Keratinocyte (primary cell): ENCODE measurements around the gene CD55.

Experiments used
- EZH2 ChIP-seq: IDR thresholded peaks from one replicate; pipeline ENCODE4 v1.6.1; 2012; ENCODE audit warnings: inconsistent platforms, mild to moderate bottlenecking, low read length, moderate library complexity
- TF ChIP-seq, protein P1 (sequence below), 3 experiments: IDR thresholded peaks in 1 of 3; conservative IDR thresholded peaks in 1 of 3; optimal IDR thresholded peaks in 1 of 3; 2 replicates in 2 of 3; 3 replicates in 1 of 3; pipeline versions ENCODE3 to v1.5.1; 2011; ENCODE audit warnings: low read length in 3 of 3, mild to moderate bottlenecking in 3 of 3, moderate library complexity in 2 of 3, control low read depth in 1 of 3, inconsistent platforms in 1 of 3; ENCODE audit not compliant: insufficient read depth in 2 of 3; ENCODE audit errors: extremely low read depth in 1 of 3

DNA sequence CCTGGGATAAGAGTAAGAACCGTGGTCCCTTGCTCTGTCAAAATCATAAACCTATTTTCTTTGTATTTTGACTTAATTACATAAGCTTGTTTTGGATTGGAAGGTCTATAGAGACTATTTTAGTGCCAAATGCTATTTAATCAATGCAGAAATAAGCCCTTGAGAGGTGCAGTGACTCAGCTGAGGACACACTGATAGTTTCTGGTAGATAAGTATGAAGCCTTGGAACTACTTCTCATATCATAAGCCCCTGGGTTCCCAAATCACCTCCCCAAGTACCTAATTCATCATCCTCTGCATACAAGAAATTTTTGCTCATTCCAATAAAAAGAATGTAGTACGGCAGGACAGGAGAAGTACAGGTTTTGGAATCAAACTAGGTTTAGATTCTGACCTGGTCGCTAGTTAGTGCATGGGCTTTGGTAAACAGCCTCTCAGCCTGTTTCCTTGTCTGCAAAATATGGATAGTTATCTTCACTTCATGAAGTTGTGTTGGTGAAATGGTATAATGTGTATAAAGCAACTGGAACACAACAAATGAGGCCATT lies 3.3 kb upstream of the CD55 start:
- TF ChIP-seq, protein P1, sequence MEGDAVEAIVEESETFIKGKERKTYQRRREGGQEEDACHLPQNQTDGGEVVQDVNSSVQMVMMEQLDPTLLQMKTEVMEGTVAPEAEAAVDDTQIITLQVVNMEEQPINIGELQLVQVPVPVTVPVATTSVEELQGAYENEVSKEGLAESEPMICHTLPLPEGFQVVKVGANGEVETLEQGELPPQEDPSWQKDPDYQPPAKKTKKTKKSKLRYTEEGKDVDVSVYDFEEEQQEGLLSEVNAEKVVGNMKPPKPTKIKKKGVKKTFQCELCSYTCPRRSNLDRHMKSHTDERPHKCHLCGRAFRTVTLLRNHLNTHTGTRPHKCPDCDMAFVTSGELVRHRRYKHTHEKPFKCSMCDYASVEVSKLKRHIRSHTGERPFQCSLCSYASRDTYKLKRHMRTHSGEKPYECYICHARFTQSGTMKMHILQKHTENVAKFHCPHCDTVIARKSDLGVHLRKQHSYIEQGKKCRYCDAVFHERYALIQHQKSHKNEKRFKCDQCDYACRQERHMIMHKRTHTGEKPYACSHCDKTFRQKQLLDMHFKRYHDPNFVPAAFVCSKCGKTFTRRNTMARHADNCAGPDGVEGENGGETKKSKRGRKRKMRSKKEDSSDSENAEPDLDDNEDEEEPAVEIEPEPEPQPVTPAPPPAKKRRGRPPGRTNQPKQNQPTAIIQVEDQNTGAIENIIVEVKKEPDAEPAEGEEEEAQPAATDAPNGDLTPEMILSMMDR (optimal IDR thresholded peaks at IDR 0.05 in 1 of 3, IDR thresholded peaks at IDR 0.05 in 1 of 3, conservative IDR thresholded peaks at IDR 0.05 in 1 of 3; ENCODE audit: extremely low read depth in 1 of 3, insufficient read depth in 2 of 3, low read length in 3 of 3), result no peak
- TF ChIP-seq EZH2, result no peak
